Left renal pelvis (tissue), 4 donors: Measurements from ENCODE around the gene GRID1. TPM values are rescaled to one million over a fixed set of nuclear protein-coding genes. Genes with fewer than 3 reads are reported as not detected.

Source experiments
- DNase-seq, 4 donors: peaks; one replicate each; pipeline ENCODE4 v3.0.0-alpha.2; 2013; ENCODE audit warnings: low read depth in 4 of 4, low spot score in 3 of 4
- polyA plus RNA-seq, 4 donors: library from polyadenylated mRNA; unstranded; fragments of 120-200 nt; gene quantifications; one replicate each; pipeline ENCODE4 v1.2.1, GENCODE V29; 2013; ENCODE audit not compliant: insufficient read length in 4 of 4

GRID1 gene
- polyA plus RNA-seq, 4 donors: 1.6 to 5.4 (median 1.9) TPM

DNA sequence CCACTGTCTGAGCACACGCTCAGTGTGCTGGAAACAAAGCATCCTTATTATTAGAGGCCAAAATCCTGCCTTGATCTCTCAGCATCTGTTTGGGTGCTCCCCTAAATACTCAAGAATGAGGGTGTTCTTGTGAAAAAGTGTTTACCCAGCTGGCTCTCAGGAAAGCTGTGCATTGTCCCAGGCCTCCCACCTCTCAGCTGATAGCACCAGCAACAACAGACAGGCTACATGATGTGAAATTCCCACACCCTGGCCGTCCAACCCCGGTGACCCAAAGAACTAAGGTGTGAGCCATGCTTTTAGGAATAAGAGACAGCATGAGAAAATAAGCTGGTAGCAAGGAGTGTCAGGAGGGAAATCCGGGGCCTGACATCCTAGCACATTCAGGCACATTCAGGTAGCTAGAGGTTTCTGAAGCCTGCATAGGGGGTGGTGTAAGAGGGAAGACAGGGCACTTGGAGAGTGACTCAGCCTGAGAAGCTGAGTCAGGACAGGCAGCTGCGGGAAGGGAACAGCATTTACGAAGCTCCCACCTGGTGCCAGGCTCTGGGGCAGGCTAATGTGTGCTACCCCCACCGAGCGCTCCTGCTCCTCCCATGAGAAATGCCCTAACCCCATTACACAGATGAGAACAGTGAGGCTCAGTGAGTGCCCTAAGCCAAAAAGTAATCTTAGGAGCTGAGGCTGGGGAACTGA lies 205.6 kb downstream of the GRID1 start:
- no peak for DNase-seq

GRCh38 chr10:86159797-86160196 lies 206.8 kb downstream of the GRID1 start:
- no peak for DNase-seq

GRCh38 chr10:86155054-86155921 lies 211.3 kb downstream of the GRID1 start:
- no peak for DNase-seq

DNA sequence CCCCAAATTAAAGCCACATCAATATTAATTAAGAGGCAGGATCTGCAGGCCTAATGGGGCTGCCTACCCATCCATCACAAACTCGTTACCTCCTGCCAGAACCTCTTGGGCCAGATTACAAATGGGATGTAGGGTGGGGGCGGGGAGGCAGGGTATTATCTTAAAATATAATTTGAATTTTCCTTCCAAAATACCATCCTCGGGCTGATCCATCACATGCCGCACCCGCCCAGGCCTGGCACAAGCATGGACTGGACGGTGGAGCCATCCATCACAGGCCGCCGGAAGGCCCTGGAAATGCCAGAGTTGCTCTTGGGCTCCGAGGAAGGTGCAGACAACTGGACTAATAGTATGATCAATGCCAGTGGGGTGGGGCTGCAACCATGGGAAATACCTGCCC lies 212.8 kb downstream of the GRID1 start:
- DNase-seq: no peak

DNA sequence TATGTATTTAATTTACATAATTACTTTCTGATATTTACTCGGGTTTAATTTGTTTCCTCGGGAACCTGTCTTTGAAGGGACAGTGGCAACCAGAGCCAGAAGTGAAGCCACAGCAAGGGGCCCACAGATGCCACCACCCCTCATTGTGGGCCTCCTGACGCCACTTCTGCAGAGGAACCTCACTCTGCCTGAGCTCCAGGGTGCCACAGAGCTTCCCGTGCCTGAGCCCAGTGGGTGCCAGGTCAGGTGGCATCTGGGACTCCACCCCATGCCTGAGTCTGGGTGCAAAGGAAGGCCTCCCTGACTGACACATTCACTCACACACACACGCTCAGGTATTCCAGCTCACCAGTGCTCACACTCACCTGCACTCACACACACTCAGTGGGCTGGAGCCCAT lies 213.7 kb downstream of the GRID1 start:
- no peak for DNase-seq

DNA sequence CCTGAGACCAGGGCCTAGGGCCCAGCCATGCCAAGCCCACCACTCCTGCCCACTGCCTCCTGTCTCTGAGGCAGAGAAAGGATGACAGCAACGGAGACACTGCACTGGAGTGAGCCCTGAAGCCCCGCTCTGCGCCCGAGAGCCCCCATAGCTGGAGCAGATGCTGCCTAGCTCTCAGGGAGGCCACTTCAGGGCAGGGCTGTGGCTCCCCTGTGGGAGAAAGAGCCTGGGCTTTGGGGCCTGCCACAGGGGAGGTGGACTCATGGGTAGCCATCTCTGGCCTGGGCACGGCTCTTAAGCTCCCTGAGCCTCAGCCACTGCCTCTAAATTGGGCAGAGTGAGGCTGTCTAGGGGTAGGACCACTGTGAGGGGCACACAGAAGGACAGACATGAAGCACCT lies 214.2 kb downstream of the GRID1 start:
- DNase-seq: no peak

- no peak for DNase-seq
These were observed 215.0 kb downstream of the GRID1 start for GRCh38 chr10:86151613-86152012.

GRCh38 chr10:86149257-86149656 lies 217.3 kb downstream of the GRID1 start:
- DNase-seq: no peak

GRCh38 chr10:86148117-86148516 lies 218.5 kb downstream of the GRID1 start:
- no peak for DNase-seq

DNA sequence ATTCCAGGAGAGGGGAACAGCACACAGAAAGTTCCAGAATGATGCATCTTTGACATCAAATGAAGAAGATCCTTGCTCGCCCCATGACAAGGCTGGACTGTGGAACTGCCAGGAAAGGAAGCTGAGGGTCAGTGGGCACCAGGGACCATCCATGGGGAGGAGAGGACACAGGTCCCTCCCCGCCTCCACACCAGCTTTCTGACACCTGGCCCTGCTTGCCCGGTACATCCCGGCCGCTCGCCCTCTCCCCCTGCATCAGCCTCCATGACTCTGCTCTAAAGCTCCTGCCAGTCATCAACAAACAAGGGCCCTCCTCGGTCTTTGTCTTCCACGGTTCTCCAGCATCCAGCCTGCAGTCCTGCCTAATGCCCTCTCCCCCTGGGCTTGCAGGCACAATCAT lies 222.3 kb downstream of the GRID1 start:
- DNase-seq: no peak

DNA sequence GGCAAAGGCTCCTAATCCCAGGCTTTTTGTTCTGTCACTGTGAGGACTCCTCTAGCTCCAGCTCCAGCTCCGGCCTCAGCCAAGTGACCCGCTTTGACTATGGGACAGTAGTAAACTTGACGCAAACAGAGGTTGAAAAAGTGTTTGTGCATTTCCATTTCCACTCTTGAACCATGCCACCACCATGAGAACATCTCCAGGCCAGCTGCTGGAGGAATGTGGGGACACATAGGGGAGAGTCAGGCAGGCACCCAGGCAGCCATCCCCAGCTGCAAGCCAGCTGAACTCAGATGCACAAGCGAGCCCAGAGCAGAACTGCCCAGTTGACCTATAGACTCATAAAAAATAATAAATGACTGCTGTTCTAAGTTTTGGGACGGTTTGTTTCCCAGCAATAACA lies 224.7 kb downstream of the GRID1 start:
- no peak for DNase-seq

DNA sequence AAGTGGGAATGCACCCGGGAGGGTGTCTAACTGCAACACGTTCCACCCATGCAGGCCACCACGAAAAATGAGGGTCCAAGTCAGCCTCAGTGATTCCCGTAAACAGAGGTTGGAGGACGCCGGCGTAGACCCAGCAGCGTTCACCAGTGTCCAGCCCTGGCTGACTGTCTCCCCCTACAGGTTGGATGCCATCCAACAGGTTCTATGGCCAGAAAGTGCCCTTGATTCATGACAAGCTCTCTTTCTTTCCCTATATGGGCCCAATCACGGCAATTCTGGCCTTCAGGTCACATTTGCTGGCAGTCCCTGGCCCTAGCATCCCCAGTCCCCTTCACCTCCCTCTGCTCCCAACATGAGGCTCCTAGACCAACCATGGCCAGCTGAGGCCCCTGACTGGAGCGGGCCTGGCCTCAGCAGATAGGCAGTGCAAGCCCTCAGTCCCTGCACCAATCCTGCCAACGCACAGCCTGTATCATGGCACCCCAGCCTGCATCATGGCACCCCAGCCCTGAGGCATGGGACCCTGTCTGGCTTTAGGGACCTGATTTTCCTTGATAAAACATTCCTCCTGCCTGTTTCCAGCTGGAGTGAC lies 227.4 kb downstream of the GRID1 start:
- no peak for DNase-seq

DNA sequence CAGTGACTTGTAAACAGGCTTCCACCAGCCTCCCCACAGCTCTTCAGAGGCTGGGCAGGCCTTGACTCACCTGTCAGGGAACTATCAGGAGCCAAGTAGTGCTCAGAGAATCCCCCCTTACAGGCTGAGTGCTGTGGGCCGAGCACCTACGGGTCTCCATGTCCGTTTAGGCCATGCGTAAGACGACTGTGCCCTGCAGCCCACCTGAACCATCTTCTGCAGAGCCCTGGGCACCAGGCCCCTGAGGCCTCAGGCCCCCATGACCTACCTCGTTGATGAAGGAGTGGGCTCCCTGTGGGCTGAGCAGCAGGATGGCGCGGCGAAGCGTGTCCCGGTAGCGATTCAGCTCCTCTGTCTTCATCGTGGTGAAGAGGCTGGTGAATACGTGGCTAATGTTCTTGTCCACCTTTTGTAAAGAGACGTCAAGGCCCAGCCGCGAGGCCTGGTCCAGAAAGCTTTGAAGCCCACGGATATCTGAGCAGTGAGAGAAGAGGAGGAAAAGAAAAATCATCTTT lies 228.0 kb downstream of the GRID1 start:
- DNase-seq: no peak

DNA sequence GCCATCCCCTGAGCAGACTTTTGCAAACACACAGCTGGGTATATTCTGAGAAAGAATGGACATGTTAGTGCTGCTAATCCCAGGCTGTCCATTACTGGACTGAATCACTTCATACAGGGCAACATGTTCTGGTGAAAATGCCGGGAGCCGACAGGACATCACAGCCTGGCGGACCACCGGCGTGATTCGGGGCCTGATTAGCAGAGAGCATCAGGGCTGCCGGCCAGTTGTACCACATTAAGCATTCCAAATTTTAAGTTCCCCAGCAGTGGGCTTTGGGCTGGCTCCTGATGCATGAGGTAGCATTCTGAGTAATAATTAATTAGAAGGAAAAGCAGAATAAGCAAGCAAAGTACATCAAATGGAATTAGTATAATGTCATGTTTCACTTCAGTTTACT lies 229.0 kb downstream of the GRID1 start:
- no peak for DNase-seq

DNA sequence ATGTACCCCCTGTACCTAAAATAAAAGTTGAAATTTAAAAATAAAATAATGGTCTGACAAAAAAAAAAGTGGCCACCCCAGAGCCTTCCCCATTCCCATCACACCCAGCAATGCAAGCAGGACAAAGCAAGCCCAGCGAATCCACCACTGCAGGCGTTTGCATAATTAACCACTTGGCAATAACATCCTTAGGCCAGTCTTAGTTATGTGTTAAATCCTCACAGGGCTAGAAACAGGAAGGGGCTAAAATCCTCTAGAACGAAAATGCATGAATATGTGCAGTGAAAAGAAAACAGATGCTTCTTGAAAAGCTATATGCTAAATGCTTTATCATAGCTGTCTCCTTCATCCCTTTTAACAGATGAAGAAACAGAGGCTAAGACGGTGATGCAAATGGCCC lies 229.7 kb downstream of the GRID1 start:
- DNase-seq: no peak

DNA sequence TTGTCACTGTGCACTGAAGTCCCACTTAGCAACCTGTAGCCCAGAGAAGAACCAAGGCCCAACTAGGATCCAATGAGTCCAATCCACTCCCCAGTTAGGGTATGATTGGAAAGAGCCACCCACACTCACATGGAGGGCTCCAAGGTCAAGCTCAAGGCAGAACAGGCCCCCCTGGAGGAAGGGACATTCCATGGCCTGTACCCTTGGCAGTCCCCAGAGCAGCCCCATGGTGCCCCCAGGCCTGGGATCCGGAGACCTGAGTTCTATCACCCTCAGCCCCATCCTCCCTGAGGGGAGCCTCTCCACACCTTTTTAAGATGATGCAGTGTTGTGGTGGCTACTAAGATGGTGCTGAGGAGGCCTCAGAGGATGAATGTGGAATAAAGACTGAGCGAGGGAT lies 231.4 kb downstream of the GRID1 start:
- no peak for DNase-seq

DNA sequence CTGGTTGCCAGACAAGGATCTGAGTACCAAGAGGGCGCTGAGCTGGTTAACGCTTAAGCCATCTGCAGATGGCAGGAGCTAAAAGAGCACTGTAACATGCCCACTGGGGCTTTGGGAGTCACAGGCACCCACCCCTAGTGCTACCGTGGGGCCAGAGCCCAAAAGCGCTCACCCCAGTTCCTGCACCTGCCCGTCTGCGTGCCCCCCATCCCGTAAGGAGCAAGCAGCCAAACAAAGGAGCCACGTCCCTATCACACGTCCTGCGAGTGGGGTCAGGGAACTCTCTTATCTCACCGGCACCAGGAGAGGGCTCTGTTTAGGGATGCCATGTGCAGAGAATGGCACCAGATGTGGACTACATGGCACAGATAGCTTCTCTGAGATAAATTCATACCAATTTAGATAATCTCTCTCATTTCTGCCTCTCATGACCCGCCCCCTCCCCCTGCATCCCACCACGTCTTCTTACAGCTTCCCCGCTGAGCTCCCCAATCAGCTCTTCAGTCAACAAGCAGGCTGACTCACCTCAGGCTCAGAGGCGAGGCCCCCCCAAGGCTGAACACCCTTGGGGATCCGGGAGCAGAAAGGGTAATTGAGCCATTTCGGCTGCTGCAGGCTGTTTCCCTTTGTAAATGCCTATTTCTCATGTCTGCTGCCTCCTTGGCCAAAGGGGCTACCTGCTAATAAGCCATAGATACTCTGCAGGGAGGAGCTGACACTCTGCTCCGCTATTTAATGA lies 235.7 kb downstream of the GRID1 start:
- DNase-seq: no peak

DNA sequence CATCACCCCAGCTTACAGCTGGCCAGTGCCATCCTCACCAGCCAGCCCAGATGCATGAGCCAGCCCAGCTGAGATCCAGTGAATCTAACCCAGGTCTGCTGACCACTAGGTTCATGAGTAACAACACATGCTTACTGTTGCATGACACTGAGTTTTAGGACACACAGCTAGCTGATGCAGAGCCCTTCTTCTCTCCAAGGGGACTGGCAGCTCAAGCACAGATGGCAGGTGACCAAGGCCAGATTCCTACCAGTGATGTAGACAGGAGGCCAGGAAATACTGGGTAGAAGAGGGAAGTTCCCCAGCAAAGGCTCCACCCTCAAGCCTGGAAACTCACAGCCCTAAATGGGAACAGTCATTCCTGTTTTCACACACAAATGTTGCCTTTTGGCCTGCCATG lies 236.6 kb downstream of the GRID1 start:
- no peak for DNase-seq

DNA sequence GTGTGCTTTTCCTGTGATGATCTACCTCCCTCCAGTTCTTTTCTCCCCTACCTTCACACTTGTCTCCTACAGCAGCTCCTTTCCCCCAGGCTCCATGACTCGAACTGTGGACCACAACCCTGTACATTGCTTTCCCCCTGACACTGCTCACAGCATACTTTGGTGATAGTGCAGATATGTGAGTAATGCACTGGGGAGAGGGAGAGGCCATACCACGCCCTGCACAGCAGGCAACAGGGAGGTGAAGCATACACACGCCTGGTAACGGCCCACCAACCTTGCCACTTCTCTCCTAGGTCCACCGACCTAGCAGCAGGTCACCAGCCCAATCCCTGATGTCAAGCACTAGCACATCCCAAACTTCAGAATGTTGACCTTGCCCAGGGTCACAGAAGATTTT lies 238.2 kb downstream of the GRID1 start:
- DNase-seq: no peak

- no peak for DNase-seq
These were observed 239.2 kb downstream of the GRID1 start for GRCh38 chr10:86127274-86127819.

DNA sequence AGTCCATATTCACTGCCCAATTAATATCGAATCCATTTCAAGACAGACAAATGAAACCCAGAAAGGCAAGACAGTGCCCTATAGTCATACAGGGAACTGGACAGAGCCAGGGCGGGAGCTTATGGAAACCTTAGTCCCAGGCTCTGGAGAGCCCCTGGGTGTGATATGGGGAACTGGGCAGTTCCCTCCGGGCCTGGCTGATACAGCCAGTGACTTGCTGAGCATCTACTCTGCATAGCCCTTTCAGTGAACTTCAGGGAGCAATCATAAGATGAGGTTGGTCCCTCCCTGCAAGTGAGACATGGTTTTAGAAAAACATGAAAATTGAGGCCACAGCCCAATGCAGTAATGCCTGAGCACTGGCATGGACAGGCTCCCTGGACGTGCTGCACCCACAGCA lies 241.9 kb downstream of the GRID1 start:
- no peak for DNase-seq
